ENCODE data around the gene MTA3. TPM values are rescaled to one million over a fixed set of nuclear protein-coding genes. Genes with fewer than 3 reads are reported as not detected.
"Not testable (repeated sequence)": the region's sequence is repeated elsewhere in the genome, so short reads cannot be mapped to it uniquely, and the experiment has no call there.

The MTA3 gene
- total RNA-seq, 1 experiment from 2014 or later: 61.8 TPM

DNA sequence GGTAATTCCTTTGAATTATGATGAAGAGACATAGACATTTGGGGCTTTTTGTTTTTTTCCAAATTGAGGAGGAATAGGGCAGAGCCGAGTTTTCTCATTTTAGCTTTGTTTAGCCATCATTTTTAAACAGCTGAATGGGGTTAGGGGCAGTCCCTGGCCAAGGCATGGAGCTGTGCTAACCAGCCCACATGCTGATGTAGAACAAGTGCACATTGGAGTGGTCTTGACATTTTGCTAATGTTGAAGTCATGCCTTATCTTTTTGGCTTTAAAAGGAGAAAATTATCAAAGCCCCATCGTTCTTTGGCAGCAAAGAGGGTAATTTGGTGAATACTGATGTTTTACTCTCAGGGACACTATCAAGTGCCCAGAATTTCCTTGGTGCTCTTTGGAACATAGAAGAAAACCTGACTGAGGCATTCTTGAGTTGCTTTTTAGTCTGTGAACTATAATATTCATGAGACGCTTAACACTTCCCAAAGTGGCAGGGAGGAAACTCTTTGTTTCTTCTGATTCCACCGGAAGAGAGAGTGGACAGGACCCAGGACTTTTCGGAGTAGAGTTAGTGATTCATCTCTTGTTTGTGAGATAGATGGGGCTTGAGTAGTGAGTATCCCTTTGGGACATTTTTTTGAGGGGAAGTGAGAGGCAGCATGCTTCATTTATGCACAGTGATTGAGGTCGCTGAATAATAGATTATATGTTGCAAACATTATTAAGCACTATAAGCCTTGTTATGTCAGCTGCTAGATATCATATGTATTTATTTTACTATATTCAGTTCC lies 45.0 kb downstream of the MTA3 start:
- H3K4me3 ChIP-seq: no peak overlapping the region
- H3K36me3 ChIP-seq: peaks cover 37% of the 10 kb centered on the region
- DNase-seq: no peak

DNA sequence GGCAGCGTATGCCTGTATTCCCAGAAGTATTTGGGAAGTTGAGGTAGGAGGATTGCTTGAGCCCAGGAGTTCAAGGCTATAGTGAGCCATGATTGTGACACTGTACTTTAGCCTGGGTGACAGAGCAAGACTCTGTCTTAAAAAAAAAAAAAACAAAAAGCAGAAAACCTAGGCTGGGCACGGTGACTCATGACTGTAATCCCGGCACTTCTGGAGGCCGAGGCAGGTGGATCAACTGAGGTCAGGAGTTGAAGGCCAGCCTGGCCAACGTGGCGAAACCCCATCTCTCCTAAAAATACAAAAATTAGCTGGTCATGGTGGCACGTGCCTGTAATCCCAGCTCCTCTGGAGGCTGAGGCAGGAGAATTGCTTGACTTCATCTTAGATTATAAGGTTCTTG lies 46.4 kb downstream of the MTA3 start:
- no peak overlapping the region for H3K27ac ChIP-seq
- H3K9me3 ChIP-seq (replicated peaks): no peaks in the 10 kb centered on the region
- H3K4me3 ChIP-seq: no peak overlapping the region
- H3K36me3 ChIP-seq: peaks cover 38% of the 10 kb centered on the region
- H3K4me1 ChIP-seq: peaks cover 7% of the 10 kb centered on the region
- DNase-seq: peak; percentile 55 to 67
- no peaks in the 10 kb centered on the region for H3K27me3 ChIP-seq

More for the DNA sequence above, 45.0 kb downstream of the MTA3 start:
- Histone ChIP-seq H3K4me1 (peaks cover 7% of the 10 kb centered on the region), H3K27ac (no peak overlapping the region), H3K9me3 (replicated peaks) (no peaks in the 10 kb centered on the region), H3K27me3 (no peaks in the 10 kb centered on the region)

DNA sequence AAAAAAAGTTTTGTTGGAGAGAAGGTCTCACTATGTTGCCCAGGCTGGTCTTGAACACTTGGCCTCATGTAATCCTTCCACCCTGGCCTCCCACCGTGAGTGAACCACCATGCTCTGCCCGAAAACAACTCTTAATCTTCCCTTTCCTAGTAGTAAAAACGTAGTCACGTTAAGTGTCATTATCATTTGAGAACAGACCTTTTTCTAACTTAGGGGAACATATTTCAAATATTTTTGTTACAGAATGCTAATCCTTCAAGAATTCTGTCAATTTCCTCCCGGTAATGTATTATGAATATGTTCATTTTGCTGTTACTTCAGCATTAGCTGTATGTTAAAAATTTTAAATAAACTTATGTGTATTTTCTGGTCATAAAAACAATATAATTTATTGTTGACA lies 49.7 kb downstream of the MTA3 start:
- DNase-seq: no peak

DNA sequence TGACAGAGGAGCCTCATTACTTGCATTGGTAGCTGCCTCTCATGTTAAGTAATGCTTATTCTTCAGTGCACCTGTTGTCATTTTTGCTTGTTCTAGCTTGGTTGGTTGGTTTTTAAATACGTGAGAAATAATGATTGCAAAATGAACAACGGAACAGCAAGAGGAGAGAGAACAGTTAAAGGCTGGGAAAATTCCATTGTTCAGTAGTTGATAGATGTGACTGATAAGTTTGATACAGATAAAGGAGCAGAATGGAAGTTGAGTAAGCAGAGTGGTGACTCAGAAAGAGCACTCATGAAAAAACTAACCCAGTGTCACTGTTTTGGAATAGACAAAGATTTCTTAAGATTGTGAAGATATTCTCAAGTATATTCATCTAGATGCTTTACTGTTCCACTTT lies 50.5 kb downstream of the MTA3 start:
- H3K36me3 ChIP-seq: peaks cover 28% of the 10 kb centered on the region
- peaks cover 7% of the 10 kb centered on the region for H3K4me1 ChIP-seq
- H3K9me3 ChIP-seq (replicated peaks): no peaks in the 10 kb centered on the region
- no peak overlapping the region for H3K4me3 ChIP-seq
- DNase-seq: no peak
- no peak overlapping the region for H3K27ac ChIP-seq
- no peaks in the 10 kb centered on the region for H3K27me3 ChIP-seq

More for the DNA sequence above, 49.7 kb downstream of the MTA3 start:
- Histone ChIP-seq H3K9me3 (replicated peaks) (no peaks in the 10 kb centered on the region), H3K4me1 (peaks cover 7% of the 10 kb centered on the region), H3K36me3 (peaks cover 28% of the 10 kb centered on the region), H3K27me3 (no peaks in the 10 kb centered on the region), H3K4me3 (no peak overlapping the region), H3K27ac (no peak overlapping the region)

DNA sequence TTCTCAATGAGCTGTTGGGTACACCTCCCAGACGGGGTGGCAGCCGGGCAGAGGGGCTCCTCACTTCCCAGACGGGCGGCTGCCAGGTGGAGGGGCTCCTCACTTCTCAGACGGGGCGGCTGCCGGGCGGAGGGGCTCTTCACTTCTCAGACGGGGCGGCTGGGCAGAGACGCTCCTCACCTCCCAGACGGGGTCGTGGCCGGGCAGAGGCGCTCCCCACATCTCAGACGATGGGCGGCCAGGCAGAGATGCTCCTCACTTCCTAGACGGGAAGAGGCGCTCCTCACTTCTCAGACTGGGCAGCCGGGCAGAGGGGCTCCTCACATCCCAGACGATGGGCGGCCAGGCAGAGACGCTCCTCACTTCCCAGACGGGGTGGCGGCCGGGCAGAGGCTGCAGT lies 53.2 kb downstream of the MTA3 start:
- peaks cover 20% of the 10 kb centered on the region; the same call in 1 of the 2 replicates for H3K36me3 ChIP-seq
- not testable (repeated sequence) for DNase-seq; H3K27me3 ChIP-seq; H3K4me3 ChIP-seq; H3K27ac ChIP-seq; H3K9me3 ChIP-seq (replicated peaks); H3K4me1 ChIP-seq

DNA sequence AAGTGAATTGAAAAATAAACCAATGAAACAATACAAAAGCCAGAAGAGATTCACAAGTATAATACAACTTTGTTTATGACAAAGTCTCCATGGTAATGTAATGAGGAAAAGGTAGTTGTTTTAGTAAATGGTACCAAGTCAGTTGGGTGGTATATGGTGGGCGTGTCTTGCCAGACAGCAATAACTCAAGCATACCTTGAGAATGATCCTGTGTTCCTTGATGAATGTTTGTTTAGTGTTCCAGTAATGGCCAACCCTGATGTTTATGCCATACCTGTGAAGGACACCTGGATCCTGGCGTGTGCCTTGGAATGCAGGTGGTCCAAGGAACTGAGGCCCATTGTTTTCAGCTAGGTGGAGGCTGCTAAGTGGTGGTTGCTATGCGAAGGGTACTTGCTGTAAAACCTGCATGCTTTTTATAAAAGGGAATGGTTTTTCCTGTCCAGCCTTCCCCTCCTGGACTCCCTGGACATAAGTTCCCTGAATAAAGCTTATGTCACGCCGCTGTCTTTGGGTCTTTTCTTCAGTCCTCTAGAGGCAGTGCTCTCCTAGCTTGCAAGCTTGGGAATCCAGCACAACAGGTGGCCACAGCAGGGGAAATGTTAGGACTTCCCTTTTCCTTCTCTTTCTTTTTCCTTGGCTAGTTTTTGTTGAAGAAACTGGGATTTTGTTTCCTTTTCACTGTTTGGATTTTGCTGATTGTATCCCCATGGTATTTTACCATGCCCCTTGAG lies 54.7 kb downstream of the MTA3 start:
- Histone ChIP-seq H3K4me1 (no peaks in the 10 kb centered on the region), H3K9me3 (replicated peaks) (no peaks in the 10 kb centered on the region; the same call in 1 of the 2 replicates), H3K4me3 (no peak overlapping the region), H3K27ac (no peak overlapping the region), H3K36me3 (peaks cover 17% of the 10 kb centered on the region; the same call in 1 of the 2 replicates), H3K27me3 (no peaks in the 10 kb centered on the region)
- peak; percentile 19 to 49 for DNase-seq

DNA sequence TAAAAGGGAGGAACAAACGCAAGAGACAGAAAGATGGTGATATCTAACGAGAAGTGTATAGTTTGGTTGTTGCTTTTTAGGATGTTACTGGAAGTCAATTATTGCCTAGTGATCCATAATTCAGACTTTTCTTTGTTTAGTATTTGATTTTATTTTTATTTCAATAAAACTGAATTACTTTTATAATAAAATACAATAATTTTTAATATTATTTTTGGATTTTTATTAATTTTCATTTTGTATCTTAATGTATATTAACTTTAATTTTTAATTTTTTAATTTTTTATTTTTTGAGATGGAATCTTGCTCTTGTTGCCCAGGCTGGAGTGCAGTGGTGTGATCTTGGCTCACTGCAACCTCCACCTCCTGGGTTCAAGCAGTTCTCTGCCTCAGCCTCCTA lies 55.6 kb downstream of the MTA3 start:
- H3K27ac ChIP-seq: no peak overlapping the region
- no peak for DNase-seq
- H3K9me3 ChIP-seq (replicated peaks): no peaks in the 10 kb centered on the region; the same call in 1 of the 2 replicates
- H3K27me3 ChIP-seq: no peaks in the 10 kb centered on the region
- H3K36me3 ChIP-seq: peaks cover 16% of the 10 kb centered on the region; the same call in 1 of the 2 replicates
- no peaks in the 10 kb centered on the region for H3K4me1 ChIP-seq
- H3K4me3 ChIP-seq: no peak overlapping the region

DNA sequence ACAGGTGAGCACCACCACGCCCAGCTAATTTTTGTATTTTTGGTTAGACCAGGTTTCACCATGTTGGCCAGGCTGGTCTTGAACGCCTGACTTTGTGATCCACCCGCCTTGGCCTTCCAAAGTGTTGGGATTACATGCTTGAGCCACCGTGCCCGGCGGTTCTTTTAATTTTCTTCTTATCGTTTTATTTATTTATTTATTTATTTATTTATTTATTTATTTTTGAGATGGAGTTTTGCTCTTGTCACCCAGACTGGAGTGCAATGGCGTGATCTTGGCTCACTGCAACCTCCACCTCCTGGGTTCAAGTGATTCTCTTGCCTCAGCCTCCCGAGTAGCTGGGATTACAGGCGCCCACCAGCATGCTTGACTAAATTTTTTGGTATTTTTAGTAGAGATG lies 59.6 kb downstream of the MTA3 start:
- not testable (repeated sequence) for H3K36me3 ChIP-seq; H3K9me3 ChIP-seq (replicated peaks); DNase-seq; H3K4me3 ChIP-seq; H3K27me3 ChIP-seq; H3K4me1 ChIP-seq; H3K27ac ChIP-seq

DNA sequence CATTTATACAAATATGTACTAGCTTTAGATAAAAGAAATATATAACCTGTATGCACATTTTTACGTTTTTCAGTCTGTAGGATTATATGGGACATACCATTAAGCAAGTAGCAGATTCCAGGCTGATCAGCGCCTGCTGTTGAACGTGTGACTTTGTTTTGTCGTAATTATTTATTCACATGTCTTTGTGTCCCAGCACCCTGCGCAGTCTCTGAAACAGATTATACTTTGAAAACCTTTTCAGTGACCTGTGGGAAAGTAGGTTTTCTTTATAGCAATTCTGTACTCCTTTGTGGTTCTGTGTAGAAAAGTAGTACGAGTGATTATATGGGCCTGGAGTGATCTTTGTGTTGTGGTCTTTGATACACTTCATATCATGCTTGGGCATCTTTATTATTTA lies 68.5 kb downstream of the MTA3 start:
- H3K9me3 ChIP-seq (replicated peaks): no peaks in the 10 kb centered on the region
- H3K27me3 ChIP-seq: no peaks in the 10 kb centered on the region
- peaks cover 8% of the 10 kb centered on the region; the same call in 1 of the 2 replicates for H3K4me1 ChIP-seq
- no peak overlapping the region for H3K4me3 ChIP-seq
- H3K27ac ChIP-seq: no peak overlapping the region
- H3K36me3 ChIP-seq: peaks cover 6% of the 10 kb centered on the region; the same call in 1 of the 2 replicates
- no peak for DNase-seq

DNA sequence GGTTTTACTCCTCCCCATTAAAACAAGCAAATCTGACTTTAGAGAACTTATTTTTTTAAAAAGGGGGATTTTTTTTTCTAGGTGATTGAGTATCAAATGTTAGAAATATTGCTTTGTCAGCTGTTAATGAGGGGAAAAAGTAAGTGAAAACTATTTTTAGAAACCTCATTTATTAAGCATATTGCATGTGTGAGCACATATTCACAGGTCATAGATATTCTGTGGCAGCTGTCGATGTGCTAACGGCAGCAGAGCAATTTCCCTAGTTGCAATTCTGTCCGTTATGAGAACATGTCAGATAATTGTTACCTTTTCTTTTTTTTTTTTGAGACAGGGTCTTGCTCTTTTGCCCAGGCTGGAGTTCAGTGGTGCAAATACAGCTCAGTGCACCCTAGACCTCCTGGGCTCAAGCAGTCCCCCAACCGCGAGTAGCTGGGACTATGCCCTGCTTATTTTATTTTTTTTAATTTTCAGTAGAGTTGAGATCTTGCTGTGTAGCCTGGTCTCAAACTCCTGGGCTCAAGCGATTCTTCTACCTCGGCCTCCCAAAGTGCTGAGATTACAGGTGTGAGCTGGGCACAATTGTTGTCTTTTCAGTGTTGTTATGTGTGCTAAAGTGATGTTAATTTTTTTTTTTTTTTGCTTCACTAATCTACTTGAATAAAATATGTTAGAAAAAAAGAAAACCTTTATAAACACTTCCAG lies 69.8 kb downstream of the MTA3 start:
- Histone ChIP-seq H3K27ac (0 out of 2 replicates have a peak overlapping the region, but pooled peaks have one; percentile 1), H3K36me3 (peaks cover 8% of the 10 kb centered on the region; the same call in 1 of the 2 replicates), H3K4me3 (peak overlapping the region; percentile 42; the same call in 1 of the 2 replicates), H3K4me1 (peaks cover 8% of the 10 kb centered on the region; the same call in 1 of the 2 replicates), H3K9me3 (replicated peaks) (no peaks in the 10 kb centered on the region), H3K27me3 (no peaks in the 10 kb centered on the region)
- DNase-seq: peak in 1 of 2 experiments; percentile 37

DNA sequence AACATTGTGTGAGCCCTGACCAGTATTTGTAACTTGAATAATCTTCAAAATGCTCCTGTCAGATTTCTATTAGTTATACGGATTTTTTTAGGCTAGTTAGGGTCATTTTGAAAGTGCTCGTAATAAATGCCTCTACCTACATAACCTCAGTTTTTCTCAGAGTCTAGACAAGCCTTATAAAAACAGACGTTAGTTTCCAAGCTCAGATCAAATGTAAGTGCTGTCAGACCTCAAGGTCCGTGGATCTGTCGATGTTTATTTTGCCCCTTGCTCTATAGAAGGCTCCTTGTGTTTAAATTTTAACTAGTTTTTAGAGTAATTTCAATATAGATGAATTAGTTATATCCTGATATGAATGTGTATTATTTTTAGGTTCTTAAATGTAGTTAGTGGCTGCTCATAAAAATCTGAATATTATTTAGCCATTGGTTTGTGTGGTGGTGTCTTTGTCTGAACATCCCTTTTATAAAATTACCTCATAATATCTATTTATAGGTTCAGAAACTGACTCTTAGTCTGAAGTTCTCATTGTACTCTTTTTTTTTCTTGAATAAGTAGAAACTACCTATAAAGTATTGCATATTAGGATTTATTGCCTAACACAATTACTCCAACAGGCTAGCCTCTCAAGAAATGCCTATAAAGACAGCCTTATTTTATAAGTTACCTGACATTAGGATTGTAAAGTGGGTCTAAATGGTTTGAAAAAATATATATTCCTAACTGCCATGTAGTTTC lies 71.1 kb downstream of the MTA3 start:
- peaks cover 8% of the 10 kb centered on the region; the same call in 1 of the 2 replicates for H3K4me1 ChIP-seq
- DNase-seq: peak in 1 of 2 experiments; percentile 26
- H3K27ac ChIP-seq: peak overlapping the region; percentile 5; the same call in 1 of the 2 replicates
- peak overlapping the region; percentile 42 for H3K4me3 ChIP-seq
- H3K9me3 ChIP-seq (replicated peaks): no peaks in the 10 kb centered on the region
- H3K36me3 ChIP-seq: peaks cover 9% of the 10 kb centered on the region
- no peaks in the 10 kb centered on the region for H3K27me3 ChIP-seq

DNA sequence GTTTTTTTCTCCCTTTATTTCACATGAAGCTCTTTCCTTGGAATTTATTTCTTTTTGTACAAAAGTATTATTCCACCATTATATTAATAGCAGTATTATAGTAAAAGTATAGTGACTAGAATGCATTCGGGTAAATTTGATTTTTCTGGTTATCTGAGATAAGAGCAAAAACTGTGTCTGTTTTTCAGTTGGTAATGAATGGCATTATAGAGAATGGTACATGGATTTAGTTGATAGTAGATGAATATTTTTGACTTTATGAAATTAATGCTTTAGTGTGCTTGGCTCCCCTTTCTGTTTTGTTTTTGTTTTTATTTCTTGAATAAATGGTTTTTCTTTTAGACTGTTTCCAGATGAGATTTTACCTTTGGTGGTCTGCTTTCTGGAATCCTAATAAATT lies 71.8 kb downstream of the MTA3 start:
- peaks cover 12% of the 10 kb centered on the region for H3K36me3 ChIP-seq

DNA sequence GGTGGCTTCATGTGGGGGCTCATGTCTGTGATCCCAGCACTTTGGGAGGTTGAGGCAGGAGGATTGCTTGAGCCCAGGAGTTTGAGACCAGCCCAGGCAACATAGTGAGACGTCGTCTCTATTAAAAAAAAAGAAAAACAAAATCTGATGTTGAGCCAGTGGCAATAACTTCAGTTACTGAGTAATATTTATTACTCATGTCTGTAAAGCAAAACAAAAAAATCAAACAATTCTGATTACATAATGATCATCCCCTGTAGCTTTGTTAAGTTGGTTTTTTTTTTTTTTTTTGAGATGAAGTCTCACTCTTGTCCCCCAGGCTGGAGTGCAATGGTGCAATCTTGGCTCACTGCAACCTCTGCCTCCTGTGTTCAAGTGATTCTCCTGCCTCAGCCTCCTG lies 73.9 kb downstream of the MTA3 start:
- not testable (repeated sequence) for H3K4me3 ChIP-seq; H3K9me3 ChIP-seq (replicated peaks); DNase-seq; H3K27ac ChIP-seq; H3K27me3 ChIP-seq; H3K4me1 ChIP-seq
- peaks cover 22% of the 10 kb centered on the region for H3K36me3 ChIP-seq

More for the DNA sequence above, 71.8 kb downstream of the MTA3 start:
- H3K4me3 ChIP-seq: no peak overlapping the region
- H3K9me3 ChIP-seq (replicated peaks): no peaks in the 10 kb centered on the region
- no peak for DNase-seq
- H3K4me1 ChIP-seq: peaks cover 8% of the 10 kb centered on the region; the same call in 1 of the 2 replicates
- H3K27ac ChIP-seq: no peak overlapping the region
- H3K27me3 ChIP-seq: no peaks in the 10 kb centered on the region

DNA sequence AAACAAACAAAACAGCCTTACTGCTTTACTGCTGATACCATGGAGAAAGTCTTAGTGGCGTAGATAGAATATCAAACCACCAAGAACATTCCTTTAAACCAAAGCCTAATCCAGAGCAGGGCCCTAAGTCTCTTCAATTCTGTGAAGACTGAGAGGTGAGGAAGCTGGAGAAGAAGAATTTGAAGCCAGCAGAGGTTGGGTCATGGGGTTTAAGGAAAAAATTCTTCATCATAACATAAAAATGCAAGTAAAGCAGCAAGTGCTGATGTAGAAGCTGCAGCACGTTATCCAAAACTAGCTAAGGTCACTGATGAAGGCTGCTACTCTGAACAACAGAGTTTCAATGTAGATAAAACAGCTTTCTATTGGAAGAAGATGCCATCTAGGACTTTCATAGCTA lies 77.1 kb downstream of the MTA3 start:
- peaks cover 20% of the 10 kb centered on the region for H3K36me3 ChIP-seq
- DNase-seq: no peak
- H3K4me3 ChIP-seq: no peak overlapping the region
- H3K4me1 ChIP-seq: no peaks in the 10 kb centered on the region
- H3K27ac ChIP-seq: no peak overlapping the region
- no peaks in the 10 kb centered on the region for H3K9me3 ChIP-seq (replicated peaks)
- no peaks in the 10 kb centered on the region for H3K27me3 ChIP-seq
